ENCODE measurements around the gene DSCAML1.

DNA sequence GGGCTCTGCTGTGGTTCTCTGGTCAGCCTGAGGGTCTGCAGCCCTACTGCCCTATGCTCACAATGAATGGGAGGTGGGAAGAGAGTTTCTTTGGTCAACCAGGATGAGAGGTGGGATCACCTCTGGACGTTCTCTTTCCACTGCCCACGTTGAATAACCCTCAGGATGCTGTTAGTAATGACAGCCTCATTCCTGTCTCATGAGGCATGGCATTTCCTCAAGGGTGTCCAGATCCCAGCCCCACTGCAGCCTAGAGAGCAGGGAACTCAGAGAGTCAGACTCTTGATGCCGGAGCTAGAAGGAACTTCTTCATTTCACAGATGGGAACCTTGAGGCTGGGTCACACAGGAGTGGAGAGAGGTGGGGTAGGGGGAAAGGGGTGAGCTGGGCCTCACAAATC is 273.3 kb downstream of the DSCAML1 start:
- no peak for TF ChIP-seq POLR2A (IDR thresholded peaks at IDR 0.05)
- TF ChIP-seq, protein P1, sequence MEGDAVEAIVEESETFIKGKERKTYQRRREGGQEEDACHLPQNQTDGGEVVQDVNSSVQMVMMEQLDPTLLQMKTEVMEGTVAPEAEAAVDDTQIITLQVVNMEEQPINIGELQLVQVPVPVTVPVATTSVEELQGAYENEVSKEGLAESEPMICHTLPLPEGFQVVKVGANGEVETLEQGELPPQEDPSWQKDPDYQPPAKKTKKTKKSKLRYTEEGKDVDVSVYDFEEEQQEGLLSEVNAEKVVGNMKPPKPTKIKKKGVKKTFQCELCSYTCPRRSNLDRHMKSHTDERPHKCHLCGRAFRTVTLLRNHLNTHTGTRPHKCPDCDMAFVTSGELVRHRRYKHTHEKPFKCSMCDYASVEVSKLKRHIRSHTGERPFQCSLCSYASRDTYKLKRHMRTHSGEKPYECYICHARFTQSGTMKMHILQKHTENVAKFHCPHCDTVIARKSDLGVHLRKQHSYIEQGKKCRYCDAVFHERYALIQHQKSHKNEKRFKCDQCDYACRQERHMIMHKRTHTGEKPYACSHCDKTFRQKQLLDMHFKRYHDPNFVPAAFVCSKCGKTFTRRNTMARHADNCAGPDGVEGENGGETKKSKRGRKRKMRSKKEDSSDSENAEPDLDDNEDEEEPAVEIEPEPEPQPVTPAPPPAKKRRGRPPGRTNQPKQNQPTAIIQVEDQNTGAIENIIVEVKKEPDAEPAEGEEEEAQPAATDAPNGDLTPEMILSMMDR (IDR thresholded peaks at IDR 0.05): no peak
- TF ChIP-seq EP300 (IDR thresholded peaks at IDR 0.05): no peak
- no peak for TF ChIP-seq POLR2AphosphoS5 (IDR thresholded peaks at IDR 0.05)

Measured in upper lobe of left lung (tissue), 4 donors.